Measurements from ENCODE around the gene PAX5. TPM values are rescaled to one million over a fixed set of nuclear protein-coding genes. Genes with fewer than 3 reads are reported as not detected.
A peak's percentile ranks its signal among the peaks of the same experiment; 100 is the strongest.
"Not testable (repeated sequence)": the region's sequence is repeated elsewhere in the genome, so short reads cannot be mapped to it uniquely, and the experiment has no call there.

PAX5 gene
- not detected for total RNA-seq

GRCh38 chr9:37033682-37034304, at the start of gene PAX5:
TSS of gene PAX5 (minus strand) at chr9:37034268. CDS start at chr9:37034031, 237 bp downstream.
- FAIRE-seq (no peak), DNase-seq (ENCODE audit: low spot score in 2 of 2) (peak in 1 of 2 donors; percentile 23)

- DNase-seq (ENCODE audit: low spot score in 2 of 2) (no peak), FAIRE-seq (no peak)
Measured at GRCh38 chr9:37083654-37084053, 49.6 kb upstream of the PAX5 start.

DNA sequence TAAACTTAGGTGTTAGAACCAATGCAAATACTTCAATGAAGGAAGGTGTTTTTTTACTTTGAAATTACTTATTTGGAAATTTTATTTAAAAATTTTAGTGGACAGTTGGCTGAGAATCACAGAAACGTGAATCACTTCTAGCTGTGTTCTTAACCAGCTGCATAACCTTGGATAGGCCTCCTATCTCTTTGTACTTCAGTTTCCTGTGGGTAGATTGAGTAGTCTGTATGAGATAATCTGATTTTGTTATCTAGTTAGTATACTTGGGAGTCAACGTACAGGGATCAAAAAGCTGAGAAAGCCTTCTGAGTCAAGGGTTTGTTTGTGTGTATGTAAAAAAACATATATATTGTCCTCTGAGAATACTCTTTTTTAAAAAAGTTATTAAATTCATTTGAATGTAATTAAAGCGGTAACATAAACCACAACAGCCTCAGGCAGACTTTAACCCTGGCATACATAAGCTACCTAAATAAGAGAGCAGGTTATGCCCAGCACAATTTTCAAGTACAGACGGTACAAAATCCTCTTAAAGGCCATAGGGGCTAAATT, 48.2 kb upstream of the PAX5 start:
- DNase-seq (ENCODE audit: low spot score in 2 of 2) (no peak), FAIRE-seq (no peak)

GRCh38 chr9:37081507-37081906, 47.4 kb upstream of the PAX5 start:
- DNase-seq (ENCODE audit: low spot score in 2 of 2); FAIRE-seq: not testable (repeated sequence)

GRCh38 chr9:37080165-37080628, 46.1 kb upstream of the PAX5 start:
- not testable (repeated sequence) for FAIRE-seq; DNase-seq (ENCODE audit: low spot score in 2 of 2)

- FAIRE-seq (no peak), DNase-seq (ENCODE audit: low spot score in 2 of 2) (peak; percentile 89)
Measured at GRCh38 chr9:37079370-37080164, 45.5 kb upstream of the PAX5 start.

- DNase-seq (ENCODE audit: low spot score in 2 of 2); FAIRE-seq: not testable (repeated sequence)
Measured at GRCh38 chr9:37074790-37075189, 40.7 kb upstream of the PAX5 start.

- FAIRE-seq (no peak), DNase-seq (ENCODE audit: low spot score in 2 of 2) (no peak)
Measured at GRCh38 chr9:37066139-37066725, 32.2 kb upstream of the PAX5 start.

- FAIRE-seq: no peak
- no peak for DNase-seq (ENCODE audit: low spot score in 2 of 2)
Measured at GRCh38 chr9:37062336-37062735, 28.3 kb upstream of the PAX5 start.

- FAIRE-seq (no peak), DNase-seq (ENCODE audit: low spot score in 2 of 2) (no peak)
Measured at GRCh38 chr9:37061768-37062167, 27.7 kb upstream of the PAX5 start.

DNA sequence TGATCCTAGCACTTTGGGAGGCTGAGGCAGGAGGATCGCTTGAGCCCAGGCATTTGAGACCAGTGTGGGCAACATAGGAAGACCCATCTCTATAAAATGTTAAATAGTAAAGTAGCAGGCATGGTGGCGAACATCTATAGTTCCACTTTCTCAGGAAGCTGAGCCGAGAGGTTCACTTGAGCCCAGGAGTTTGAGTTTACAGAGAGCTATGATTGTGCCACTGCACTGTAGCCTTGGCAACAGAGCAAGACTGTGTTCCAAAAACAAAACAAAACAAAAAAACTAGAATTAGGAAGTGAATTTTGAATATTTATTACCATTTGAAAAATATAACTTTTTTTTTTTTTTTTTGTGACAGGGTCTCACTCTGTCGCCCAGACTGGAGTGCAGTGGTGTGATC, 26.8 kb upstream of the PAX5 start:
- DNase-seq (ENCODE audit: low spot score in 2 of 2) (no peak), FAIRE-seq (no peak)

DNA sequence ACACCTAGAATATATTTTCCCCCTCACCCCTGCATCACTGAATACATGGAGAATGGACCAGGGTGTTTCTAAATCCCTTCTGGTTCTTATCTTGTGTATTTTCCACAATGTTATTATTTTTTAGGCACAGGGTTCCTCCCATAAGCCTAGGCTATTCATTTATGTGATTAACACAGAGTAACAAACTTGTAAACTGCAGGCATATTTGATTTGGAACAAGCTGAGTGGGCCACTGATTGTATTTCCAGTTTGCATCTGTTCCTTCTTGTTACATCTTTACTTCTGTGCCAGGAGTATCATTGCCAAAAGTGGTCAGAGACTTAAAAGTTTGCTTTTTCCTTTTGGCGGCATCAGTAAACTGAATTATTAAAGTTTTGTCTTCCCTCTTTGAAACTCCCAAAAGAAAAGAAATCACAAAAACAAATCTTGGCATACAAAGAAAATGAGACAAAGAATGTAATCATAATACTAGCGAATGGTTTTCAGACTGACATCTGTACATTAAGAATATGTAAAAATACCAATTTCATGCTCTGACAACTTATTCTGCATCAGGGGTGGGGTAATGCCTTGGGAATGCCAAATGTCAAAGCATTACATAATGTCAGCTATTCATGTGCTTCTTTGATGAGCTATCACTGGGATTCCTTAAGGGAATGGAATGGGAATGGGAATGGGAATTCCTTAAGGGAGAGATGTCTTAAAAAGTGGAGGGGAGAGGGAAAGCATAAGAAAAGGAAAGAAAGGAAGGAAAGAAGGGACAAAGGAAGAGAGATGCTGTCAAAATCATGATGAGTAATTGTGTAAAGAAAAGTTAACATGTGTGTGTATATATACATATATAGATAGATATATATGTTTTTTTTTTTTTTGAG, 22.2 kb upstream of the PAX5 start:
- FAIRE-seq (no peak), DNase-seq (ENCODE audit: low spot score in 2 of 2) (no peak)

DNA sequence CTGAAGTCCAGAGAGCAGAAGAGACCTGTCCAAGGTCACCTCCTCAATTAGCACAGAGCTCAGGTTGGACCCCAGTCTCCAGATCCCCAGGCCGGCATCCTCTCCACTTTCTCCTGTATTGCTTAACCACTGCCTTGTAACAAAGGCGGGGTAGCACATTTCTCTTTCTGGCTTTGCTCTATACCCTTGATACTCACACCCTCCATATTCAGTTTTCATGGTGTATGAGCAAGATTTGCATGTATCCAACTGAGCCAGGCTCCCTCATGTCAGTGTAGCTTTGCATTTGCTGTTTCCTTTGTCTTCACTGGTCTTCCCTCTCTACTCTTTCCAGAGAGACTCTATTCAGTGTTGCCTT, 20.3 kb upstream of the PAX5 start:
- FAIRE-seq; DNase-seq (ENCODE audit: low spot score in 2 of 2): not testable (repeated sequence)

- no peak for DNase-seq (ENCODE audit: low spot score in 2 of 2)
- no peak for FAIRE-seq
Measured at GRCh38 chr9:37053684-37054362, 19.8 kb upstream of the PAX5 start.

GRCh38 chr9:37046683-37047082, 12.6 kb upstream of the PAX5 start:
- no peak for FAIRE-seq
- no peak for DNase-seq (ENCODE audit: low spot score in 2 of 2)

GRCh38 chr9:37042421-37042820, 8.4 kb upstream of the PAX5 start:
- FAIRE-seq: no peak
- no peak for DNase-seq (ENCODE audit: low spot score in 2 of 2)

DNA sequence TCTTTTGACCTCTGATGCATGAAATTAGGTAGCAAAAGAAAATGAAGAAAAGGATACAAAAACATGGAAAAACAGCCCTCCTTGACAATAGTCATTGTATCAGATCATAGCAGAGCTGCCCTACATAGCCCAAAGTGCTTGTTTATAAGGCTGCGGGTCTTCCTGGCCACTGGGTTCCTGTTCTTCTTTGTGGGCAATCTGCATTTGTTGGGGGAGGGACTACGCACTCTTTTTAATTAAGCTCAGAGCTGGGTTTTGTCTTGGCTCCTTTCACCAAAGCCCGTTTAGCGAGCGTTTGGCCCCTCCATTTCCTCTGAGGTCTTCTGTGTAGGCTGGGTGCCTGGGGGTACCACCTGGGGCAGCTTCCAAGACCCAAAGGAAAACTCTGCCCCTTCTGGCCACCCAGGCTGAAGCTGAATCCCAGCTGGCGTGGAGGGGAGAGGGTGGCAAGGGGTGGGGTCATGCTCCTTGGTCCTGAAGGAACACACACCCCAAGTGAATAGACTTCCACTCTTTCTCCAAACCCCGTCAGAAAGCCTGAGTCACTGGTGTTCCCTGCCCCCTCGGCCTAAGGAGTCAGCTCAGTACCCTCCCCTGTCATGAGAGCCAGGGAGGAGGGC, 6.5 kb upstream of the PAX5 start:
- DNase-seq (ENCODE audit: low spot score in 2 of 2) (no peak), FAIRE-seq (no peak)

DNA sequence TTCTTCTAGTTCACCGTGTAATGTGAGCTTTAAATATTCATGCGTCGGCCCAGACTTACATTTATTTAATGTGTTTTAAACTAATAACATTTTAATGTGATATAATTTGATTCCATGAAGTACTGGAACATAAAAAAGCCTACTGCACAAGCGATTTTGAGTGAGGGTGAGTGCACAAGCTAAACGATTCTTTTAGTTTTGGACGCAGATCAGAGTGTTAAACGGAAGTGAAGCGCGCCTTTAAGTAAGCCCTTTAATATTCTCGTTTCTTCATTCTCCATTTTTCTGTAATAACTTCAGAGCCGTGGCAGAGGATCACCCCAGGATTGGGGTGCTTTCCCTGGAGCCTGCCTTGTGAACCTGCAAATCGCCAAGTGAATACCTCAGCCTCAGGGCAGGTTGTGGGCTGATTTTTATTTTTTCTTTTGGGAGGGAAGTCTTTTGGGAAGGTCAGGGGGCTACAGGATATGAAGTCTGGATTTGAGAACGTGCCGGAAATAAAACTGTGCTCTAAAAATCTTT, 4.9 kb upstream of the PAX5 start:
- FAIRE-seq (no peak), DNase-seq (ENCODE audit: low spot score in 2 of 2) (no peak)

Data from frontal cortex (tissue), 4 donors.